HEK293 (cell line): ENCODE results near the gene ERLEC1.

ENCODE experiments used
- ZNF324 ChIP-seq: fragments of 450-650 bp; formaldehyde crosslinking; IDR thresholded peaks from 2 replicates; pipeline ENCODE4 v1.5.1; 2016; ENCODE audit warnings: missing biosample characterization, missing genetic modification characterization
- ZNF354C ChIP-seq: fragments of 450-650 bp; formaldehyde crosslinking; IDR thresholded peaks from 2 replicates; pipeline ENCODE4 v1.5.1; 2016; ENCODE audit warnings: missing biosample characterization, missing genetic modification characterization, low read depth, borderline replicate concordance
- ZNF530 ChIP-seq: fragments of 450-650 bp; formaldehyde crosslinking; IDR thresholded peaks from 2 replicates; pipeline ENCODE4 v1.5.1; 2016; ENCODE audit warnings: low read depth, missing biosample characterization, missing genetic modification characterization
- ZNF548 ChIP-seq: fragments of 450-650 bp; formaldehyde crosslinking; IDR thresholded peaks from 2 replicates; pipeline ENCODE4 v1.5.1; 2016; ENCODE audit warnings: missing biosample characterization, missing genetic modification characterization

GRCh38 chr2:53865264-53865663 lies 78.4 kb downstream of the ERLEC1 start:
- no peak for TF ChIP-seq ZNF324 (tag by site-specific recombination)
- TF ChIP-seq ZNF530 = no peak
- TF ChIP-seq ZNF354C (tag by site-specific recombination) = no peak
- TF ChIP-seq ZNF548 (tag by site-specific recombination) = no peak
